Tibial artery (tissue), 4 donors: ENCODE measurements around the gene CD109.

Source experiments
- DNase-seq, 2 donors: peaks; one replicate each; pipeline ENCODE4 v3.0.0-alpha.2; 2019
- H3K27ac ChIP-seq, 2 donors: fragments of 200-600 bp; sonication (generic) in 1 of 2; 1 replicate in 1 of 2; 2 replicates in 1 of 2; pipeline ENCODE4 v1.5.1; 2018 to 2019; ENCODE audit warnings: mild to moderate bottlenecking in 1 of 2
- H3K27me3 ChIP-seq, 2 donors: fragments of 200-600 bp; sonication (generic) in 1 of 2; one replicate each; pipeline versions ENCODE4 v1.5.1 to v1.6.0; 2016 to 2019
- H3K36me3 ChIP-seq, 3 donors: fragments of 200-600 bp; sonication (generic) in 2 of 3; one replicate each; pipeline ENCODE4 v1.5.1; 2016 to 2019; ENCODE audit warnings: mild to moderate bottlenecking in 2 of 3
- H3K4me1 ChIP-seq, 4 donors: fragments of 200-600 bp; sonication (generic) in 2 of 4; 1 replicate in 3 of 4; 2 replicates in 1 of 4; pipeline ENCODE4 v1.5.1; 2016 to 2019
- H3K4me3 ChIP-seq, 2 donors: fragments of 200-600 bp; sonication (generic) in 1 of 2; 1 replicate in 1 of 2; 2 replicates in 1 of 2; pipeline ENCODE4 v1.5.1; 2018 to 2019; ENCODE audit warnings: mild to moderate bottlenecking in 2 of 2
- H3K9me3 ChIP-seq, 3 donors: fragments of 200-600 bp; sonication (generic) in 1 of 3; one replicate each; pipeline ENCODE4 v1.5.1; 2016 to 2019
- CTCF ChIP-seq, 2 experiments: fragments of 200-600 bp in 1 of 2; fragments of 450-650 bp in 1 of 2; IDR thresholded peaks; one replicate each; pipeline ENCODE4 v1.5.1; 2017 to 2019; ENCODE audit warnings: antibody characterized with exemption in 2 of 2, mild to moderate bottlenecking in 1 of 2, moderate library complexity in 1 of 2
- intact Hi-C: fragments of 100-400 bp; cut with DNase I; formaldehyde crosslinking; loops from one replicate; pipeline ENCODE4 v1.15.0; 2023; ENCODE audit warnings: low total_unique reads

The CD109 gene

GRCh38 chr6:73784726-73785505 lies 88.9 kb downstream of the CD109 start:
- H3K36me3 ChIP-seq: peaks cover 0 to 11% (median 0%) of the 10 kb centered on the region in 3 donors
- H3K4me3 ChIP-seq: no peak overlapping the region
- no peak overlapping the region for H3K27ac ChIP-seq

GRCh38 chr6:73790574-73790973 lies 94.6 kb downstream of the CD109 start:
- no peak for DNase-seq
- Histone ChIP-seq H3K27me3 (no peaks in the 10 kb centered on the region), H3K36me3 (peaks cover 0 to 19% (median 5%) of the 10 kb centered on the region in 3 donors), H3K27ac (no peak overlapping the region), H3K9me3 (no peaks in the 10 kb centered on the region), H3K4me1 (no peaks in the 10 kb centered on the region), H3K4me3 (no peak overlapping the region)
- no peak for TF ChIP-seq CTCF (IDR thresholded peaks at IDR 0.05)
- intact Hi-C loops: no loop called here

More at GRCh38 chr6:73784726-73785505, 88.9 kb downstream of the CD109 start:
- no peak for TF ChIP-seq CTCF (IDR thresholded peaks at IDR 0.05)
- intact Hi-C loops: no loop called here
- no peaks in the 10 kb centered on the region for H3K4me1 ChIP-seq
- no peak for DNase-seq
- no peaks in the 10 kb centered on the region for H3K27me3 ChIP-seq
- H3K9me3 ChIP-seq: no peaks in the 10 kb centered on the region

- TF ChIP-seq CTCF (IDR thresholded peaks at IDR 0.05): no peak
- Histone ChIP-seq H3K27ac (no peak overlapping the region), H3K9me3 (no peaks in the 10 kb centered on the region), H3K4me1 (no peaks in the 10 kb centered on the region), H3K36me3 (peaks cover 0 to 19% (median 5%) of the 10 kb centered on the region in 3 donors), H3K27me3 (no peaks in the 10 kb centered on the region), H3K4me3 (no peak overlapping the region)
- intact Hi-C loops: no loop called here
- no peak for DNase-seq
Measured at GRCh38 chr6:73791336-73791735, 95.3 kb downstream of the CD109 start.

GRCh38 chr6:73792738-73793137 lies 96.7 kb downstream of the CD109 start:
- H3K27ac ChIP-seq: no peak overlapping the region
- H3K4me1 ChIP-seq: no peaks in the 10 kb centered on the region
- no peaks in the 10 kb centered on the region for H3K9me3 ChIP-seq
- intact Hi-C loops: no loop called here
- no peaks in the 10 kb centered on the region for H3K27me3 ChIP-seq
- no peak for TF ChIP-seq CTCF (IDR thresholded peaks at IDR 0.05)
- no peak for DNase-seq
- H3K4me3 ChIP-seq: no peak overlapping the region
- H3K36me3 ChIP-seq: peaks cover 0 to 11% (median 5%) of the 10 kb centered on the region in 3 donors

- H3K27me3 ChIP-seq: no peaks in the 10 kb centered on the region
- no peak overlapping the region for H3K27ac ChIP-seq
- peaks cover 0 to 5% (median 0%) of the 10 kb centered on the region in 3 donors for H3K36me3 ChIP-seq
- no peaks in the 10 kb centered on the region for H3K9me3 ChIP-seq
- no peaks in the 10 kb centered on the region for H3K4me1 ChIP-seq
- no peak for DNase-seq
- H3K4me3 ChIP-seq: no peak overlapping the region
- TF ChIP-seq CTCF (IDR thresholded peaks at IDR 0.05): no peak
- intact Hi-C loops: no loop called here
Measured at GRCh38 chr6:73796881-73797280, 100.9 kb downstream of the CD109 start.
